ENCODE results near the gene KCNMB3.
"Not testable (repeated sequence)": the region's sequence is repeated elsewhere in the genome, so short reads cannot be mapped to it uniquely, and the experiment has no call there.

The KCNMB3 gene

DNA sequence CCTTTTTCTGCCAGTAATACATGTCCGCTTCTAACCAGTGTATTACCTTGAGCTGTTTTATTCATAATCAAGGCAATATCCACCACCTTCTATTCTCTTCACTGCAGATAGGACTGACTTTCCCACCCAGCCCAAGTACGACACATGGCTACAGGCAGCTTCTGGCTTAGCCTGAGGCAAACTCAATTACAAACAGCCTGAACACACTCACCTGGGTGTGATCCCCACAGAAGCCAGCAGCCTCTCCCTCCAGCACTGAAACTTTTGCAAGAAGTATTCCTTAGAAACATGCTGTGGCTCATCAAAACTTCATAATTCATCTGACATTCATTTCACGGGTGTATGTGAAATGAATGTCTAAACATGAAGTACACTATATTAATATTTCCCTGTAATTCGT, 13.5 kb upstream of the KCNMB3 start:
- DNase-seq = no peak

DNA sequence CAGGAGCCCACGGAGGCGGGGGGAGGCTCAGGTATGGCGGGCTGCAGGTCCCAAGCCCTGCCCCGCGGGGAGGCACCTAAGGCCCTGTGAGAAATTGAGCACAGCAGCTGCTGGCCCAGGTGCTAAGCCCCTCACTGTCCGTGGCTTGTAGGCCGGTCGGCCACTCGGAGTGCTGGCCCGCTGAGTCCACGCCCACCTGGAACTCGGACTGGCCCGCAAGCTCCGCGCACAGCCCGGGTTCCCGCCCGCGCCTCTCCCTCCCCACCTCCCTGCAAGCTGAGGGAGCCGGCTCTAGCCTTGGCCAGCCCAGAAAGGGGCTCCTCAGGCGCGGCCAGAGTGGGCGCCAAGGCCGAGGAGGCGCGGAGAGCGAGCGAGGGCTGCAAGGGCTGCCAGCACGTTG, 12.2 kb upstream of the KCNMB3 start:
- DNase-seq = no peak

- peak; percentile 71 for DNase-seq
These were observed 10.2 kb upstream of the KCNMB3 start for GRCh38 chr3:179260949-179261765.

GRCh38 chr3:179259959-179260756, 9.2 kb upstream of the KCNMB3 start:
- DNase-seq = not testable (repeated sequence)

- no peak for DNase-seq
These were observed 7.9 kb upstream of the KCNMB3 start for GRCh38 chr3:179258820-179259219.

GRCh38 chr3:179257742-179258141, 6.8 kb upstream of the KCNMB3 start:
- not testable (repeated sequence) for DNase-seq

DNA sequence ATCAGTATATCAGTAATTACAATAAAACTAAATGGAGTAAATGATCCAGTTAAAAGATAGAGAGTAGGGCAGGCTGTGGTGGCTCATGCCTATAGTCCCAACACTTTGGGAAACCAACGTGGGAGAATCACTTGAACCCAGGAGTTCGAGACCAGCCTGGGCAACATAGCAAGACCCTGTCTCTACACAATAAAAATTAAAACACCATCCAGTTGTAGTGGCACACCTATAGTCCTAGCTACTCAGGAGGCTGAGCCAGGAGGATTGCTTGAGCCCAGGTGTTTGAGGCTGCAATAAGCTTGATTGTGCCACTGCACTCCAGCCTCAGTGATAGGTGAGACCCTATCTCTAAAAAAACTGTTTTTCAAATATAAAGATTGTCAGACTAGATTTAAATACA, 5.9 kb upstream of the KCNMB3 start:
- no peak for DNase-seq

DNA sequence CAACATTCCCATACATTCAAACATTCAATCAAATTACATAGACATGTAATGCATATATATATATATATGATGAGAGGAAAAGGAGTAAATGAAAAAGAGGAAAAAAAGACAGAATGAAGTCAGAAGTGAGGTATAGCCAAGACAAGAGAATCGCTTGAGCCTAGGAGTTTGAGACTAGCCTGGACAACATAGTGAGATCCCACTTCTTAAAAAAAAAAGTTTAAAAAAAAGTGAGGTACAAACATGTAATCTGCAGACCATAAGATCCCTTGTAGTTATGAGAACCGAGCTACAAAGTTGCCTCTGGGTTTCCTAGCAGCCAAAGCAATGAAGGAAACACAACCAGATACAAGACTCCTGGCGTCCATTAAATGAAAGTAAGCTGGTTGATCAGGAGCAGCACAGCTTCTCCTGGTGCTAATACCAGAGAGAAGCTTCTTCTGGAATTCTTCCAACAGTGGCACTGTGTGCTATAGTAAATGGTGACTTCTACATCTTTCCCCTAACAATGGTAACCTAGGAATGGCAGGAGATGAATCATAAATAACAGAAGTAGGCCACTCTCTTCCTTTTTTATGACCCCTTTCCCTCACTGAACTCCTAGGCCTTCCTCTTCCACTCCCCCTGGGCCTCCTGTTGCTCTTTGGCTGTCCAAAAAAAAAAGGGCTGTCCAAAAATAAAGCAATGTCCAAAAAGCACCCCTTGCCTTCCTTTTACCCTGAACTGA, 3.5 kb downstream of the KCNMB3 start:
- no peak for DNase-seq

DNA sequence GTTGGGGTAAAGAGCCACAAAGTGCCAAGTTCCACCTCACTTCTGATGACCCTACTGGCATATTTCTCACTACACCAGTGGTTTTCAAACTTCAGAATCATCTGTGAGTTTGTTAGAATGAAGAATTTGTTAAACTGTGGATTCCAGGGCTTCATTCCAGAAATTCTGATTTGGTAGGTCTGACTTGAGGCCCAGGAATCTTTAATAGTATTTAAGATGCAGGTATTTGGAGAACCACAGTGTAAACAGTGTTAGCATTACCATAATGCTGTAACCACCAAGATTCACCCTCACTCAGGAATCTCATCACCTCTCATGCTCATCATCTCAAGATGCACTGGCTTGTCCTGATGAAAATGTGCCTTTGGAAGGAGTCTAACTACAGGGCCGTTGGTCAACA, 6.0 kb downstream of the KCNMB3 start:
- DNase-seq = peak; percentile 20

GRCh38 chr3:179242859-179243258, 8.1 kb downstream of the KCNMB3 start:
- not testable (repeated sequence) for DNase-seq

DNA sequence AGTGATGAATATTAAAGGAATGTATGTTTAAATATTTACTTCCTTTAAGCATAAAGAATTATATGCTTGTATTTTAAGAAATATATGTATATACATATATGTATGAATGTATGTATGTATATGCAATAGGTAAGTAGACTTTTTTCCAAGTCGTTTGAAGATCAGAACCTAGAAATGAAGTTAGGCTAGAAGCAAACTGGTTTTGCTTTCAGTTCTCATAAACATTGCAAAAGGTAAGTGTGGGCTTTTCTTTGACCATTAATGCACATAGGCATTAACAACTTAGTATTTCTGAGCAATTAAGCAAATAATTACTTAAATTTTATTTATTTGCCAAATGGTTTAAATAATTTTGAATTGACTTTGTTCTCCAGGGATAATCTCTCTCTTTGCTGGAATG, 10.6 kb downstream of the KCNMB3 start:
- DNase-seq = not testable (repeated sequence)

DNA sequence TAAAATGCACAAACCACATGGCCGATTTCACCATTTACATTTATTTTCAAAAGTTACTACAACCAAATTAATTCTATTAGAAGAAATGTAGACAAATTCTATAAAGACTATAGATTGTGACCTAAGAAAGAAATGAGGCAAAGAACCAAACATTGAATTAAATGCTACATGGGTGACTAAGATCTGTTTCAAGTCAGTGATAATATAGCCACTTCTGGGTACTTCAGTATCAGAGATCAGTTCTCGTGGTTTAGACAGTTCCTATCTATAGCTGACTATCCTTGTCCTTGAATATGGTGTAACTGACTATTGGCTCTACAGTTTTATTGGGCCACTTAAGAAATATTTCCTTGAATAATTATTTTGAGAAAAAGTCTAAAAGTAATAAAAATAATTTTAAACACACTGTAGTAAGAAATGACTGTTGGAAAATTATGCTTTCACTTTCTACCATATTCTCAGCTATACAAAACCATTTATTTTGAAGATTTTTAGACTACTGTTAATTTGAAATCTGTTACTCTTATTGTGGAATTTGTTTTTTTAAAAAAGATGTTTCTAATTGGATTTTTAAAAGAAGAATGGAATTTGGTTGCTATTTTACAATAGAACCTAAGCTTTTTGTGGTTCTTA, 14.1 kb downstream of the KCNMB3 start:
- DNase-seq = no peak

GRCh38 chr3:179234199-179234598, 16.7 kb downstream of the KCNMB3 start:
- DNase-seq = no peak

DNA sequence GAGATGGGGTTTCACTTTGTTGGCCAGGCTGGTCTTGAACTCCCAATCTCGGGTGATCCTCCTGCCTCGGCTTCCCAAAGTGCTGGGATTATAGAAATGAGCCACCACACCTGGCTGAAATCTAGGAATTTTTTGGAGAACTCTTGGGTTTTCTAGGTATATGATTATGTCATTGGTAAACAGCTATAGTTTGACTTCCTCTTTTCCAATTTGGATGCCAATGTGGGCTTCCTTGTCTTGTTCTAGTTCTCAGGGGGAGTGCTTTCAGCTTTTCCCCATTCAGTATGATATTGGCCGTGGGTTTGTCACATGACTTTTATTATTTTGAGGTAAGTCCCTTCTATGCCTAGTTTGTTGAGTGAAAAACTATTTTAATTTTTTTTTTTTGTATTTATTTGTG, 17.9 kb downstream of the KCNMB3 start:
- no peak for DNase-seq

DNA sequence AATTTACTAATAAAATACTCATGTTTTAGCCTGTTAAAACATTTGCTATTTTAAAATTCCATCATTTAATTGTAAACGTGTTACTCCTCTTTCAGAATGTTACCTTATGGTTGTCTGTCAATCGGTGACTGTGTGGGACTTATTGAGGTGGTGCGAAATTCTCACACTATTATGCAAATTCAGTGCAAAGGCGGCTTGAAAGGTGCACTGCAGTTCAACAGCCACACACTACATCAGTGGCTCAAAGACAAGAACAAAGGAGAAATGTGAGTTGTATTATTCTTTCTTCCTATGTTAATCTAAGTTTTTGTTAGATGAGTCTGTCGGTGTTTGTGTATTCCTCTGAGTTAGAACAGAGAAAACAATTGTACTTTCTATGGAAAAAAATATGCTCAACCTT, 21.7 kb downstream of the KCNMB3 start:
- no peak for DNase-seq

- peak; percentile 12 for DNase-seq
These were observed 23.6 kb downstream of the KCNMB3 start for GRCh38 chr3:179227349-179227748.

GRCh38 chr3:179224584-179224983, 26.3 kb downstream of the KCNMB3 start:
- no peak for DNase-seq

GRCh38 chr3:179223548-179223947, 27.4 kb downstream of the KCNMB3 start:
- no peak for DNase-seq

- DNase-seq = not testable (repeated sequence)
These were observed 32.7 kb downstream of the KCNMB3 start for GRCh38 chr3:179218213-179218612.

DNA sequence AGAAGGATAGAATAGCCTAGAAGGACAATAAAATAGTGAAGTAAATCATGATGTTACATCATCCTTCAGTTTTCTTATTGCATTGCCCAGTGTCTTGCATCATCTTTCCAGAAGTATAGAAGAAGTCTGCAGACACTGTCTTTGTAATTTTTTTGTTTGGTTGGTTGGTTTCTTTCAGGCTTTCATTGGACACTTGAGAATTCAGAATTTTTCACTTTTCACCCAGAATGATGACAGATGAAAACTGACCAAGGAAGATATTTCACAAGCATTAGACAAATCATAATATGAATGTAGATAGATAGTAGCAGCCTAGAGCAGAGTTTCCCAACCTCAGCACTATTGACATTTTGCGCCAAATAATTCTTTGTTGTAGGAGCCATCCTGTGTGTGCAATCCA, 35.4 kb downstream of the KCNMB3 start:
- not testable (repeated sequence) for DNase-seq

- DNase-seq = no peak
These were observed 50.1 kb downstream of the KCNMB3 start for GRCh38 chr3:179200790-179201189.

GRCh38 chr3:179196700-179197099, 54.2 kb downstream of the KCNMB3 start:
- DNase-seq = no peak

DNA sequence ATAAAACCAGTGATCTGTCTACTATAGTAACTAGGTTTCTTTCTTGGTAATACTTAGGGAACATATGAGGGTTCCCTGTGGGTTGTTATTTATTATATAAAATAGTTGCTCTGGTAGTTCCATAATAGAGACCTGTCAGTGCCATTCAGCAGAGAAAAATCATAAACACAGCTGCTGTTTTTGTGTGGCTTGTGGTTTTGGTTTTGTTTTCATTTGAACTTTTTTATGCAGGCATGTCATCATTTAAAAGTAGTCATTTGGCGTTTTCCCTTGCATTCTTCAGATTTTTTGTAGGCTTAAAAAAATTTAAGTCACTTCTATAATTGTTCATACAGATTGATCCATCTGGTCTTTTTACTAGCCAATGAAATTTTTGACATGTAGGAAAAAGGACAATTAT, 54.8 kb downstream of the KCNMB3 start:
- DNase-seq = peak; percentile 88

Data from fibroblast of skin of back (primary cell).